ENCODE results near the gene RTRAF.

Gene RTRAF

GRCh38 chr14:52043690-52044089 is 54.3 kb downstream of the RTRAF start:
- peak; percentile 49 to 53 for DNase-seq (ENCODE audit: low read depth in 2 of 2)
- peak; percentile 67 for TF ChIP-seq CTCF (IDR thresholded peaks at IDR 0.05; ENCODE audit: low read depth, low read length)
- no peak overlapping the region for H3K4me3 ChIP-seq (replicated peaks in 1 of 2; ENCODE audit: low read depth in 2 of 2, low read length in 2 of 2)

- H3K4me3 ChIP-seq (replicated peaks in 1 of 2; ENCODE audit: low read depth in 2 of 2, low read length in 2 of 2), result no peak overlapping the region
- TF ChIP-seq CTCF (IDR thresholded peaks at IDR 0.05; ENCODE audit: low read depth, low read length), result no peak
- DNase-seq (ENCODE audit: low read depth in 2 of 2), result peak; percentile 88
Observed at GRCh38 chr14:52044791-52045522, 55.6 kb downstream of the RTRAF start.

DNA sequence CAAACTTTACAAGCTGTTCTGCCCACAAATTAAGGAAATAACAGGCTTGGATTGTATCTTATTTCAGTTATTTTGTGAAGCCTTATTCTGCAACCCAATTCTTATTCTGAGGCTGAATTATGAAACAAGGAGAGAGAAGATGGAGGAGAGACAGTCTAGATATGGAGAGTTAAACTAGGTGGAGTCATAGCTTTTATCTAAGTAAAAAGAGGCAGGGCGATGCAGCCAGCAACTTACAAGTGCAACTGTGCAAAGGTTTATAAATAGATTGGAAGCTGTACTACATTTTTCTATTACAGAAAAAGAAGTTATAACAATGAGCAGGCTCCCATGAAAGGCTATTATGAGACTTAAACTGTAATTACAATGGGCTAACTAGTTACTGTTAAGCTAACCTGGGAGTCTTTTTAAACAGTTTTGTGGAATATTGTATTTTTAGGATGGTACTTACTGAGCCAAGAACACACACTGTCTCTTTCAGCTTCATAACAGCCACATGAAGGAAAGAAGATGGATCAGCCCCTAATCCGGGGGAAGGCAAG is 57.1 kb downstream of the RTRAF start:
- TF ChIP-seq CTCF (IDR thresholded peaks at IDR 0.05; ENCODE audit: low read depth, low read length), result no peak
- H3K4me3 ChIP-seq (replicated peaks in 1 of 2; ENCODE audit: low read depth in 2 of 2, low read length in 2 of 2), result no peak overlapping the region

GRCh38 chr14:52048116-52048515 is 58.8 kb downstream of the RTRAF start:
- H3K4me3 ChIP-seq (replicated peaks in 1 of 2; ENCODE audit: low read depth in 2 of 2, low read length in 2 of 2), result no peak overlapping the region
- no peak for TF ChIP-seq CTCF (IDR thresholded peaks at IDR 0.05; ENCODE audit: low read depth, low read length)
- DNase-seq (ENCODE audit: low read depth in 2 of 2), result no peak

More for the DNA sequence above, 57.1 kb downstream of the RTRAF start:
- DNase-seq (ENCODE audit: low read depth in 2 of 2), result no peak

DNA sequence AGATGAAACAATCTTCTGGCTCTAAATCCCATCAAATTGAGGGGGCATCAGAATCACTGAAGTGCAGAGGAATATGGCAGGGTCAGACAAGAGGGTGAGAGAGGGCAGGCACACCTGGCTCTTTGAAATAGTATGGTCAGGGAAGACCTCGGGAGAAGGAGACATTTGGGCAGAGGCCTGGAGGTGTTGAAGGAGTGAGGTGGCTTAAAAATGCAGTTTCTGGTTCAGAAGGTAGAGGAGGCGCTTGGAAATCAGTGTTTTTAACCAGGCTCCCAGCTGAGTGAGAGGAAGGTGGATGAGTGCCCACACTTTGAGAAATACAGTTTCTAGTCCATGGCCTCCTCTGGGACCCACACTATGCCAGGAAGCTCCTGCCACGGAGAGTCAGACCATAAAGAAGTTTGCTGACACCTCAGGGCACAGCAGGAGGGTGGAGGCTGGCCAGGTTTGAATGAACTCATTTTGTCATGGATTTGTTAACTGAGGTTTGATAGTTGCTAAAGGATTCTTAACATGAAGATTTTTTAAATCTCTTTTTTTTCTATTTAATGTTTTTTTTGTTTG is 59.4 kb downstream of the RTRAF start:
- H3K4me3 ChIP-seq (replicated peaks in 1 of 2; ENCODE audit: low read depth in 2 of 2, low read length in 2 of 2), result no peak overlapping the region
- TF ChIP-seq CTCF (IDR thresholded peaks at IDR 0.05; ENCODE audit: low read depth, low read length), result no peak
- DNase-seq (ENCODE audit: low read depth in 2 of 2), result peak in 1 of 2 donors; percentile 54

DNA sequence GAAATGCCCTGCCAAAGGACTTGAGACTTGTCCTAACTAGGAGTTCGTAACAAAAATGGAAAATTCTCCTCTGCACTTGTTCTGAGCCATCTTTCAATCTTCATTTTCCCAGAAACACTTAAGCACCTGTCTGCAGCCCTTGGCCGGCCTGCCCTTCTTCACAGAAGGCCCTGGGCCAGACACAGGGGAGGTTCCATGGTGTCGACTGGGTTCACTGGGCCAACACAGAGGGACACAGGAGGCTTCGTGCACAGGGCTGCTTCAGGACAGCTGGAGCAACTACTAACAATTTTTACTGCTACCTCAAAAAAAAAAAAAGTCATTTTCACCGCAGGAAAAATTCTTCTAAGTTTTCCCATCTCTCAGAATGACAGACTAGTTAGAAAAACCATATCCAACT is 59.9 kb downstream of the RTRAF start:
- TF ChIP-seq CTCF (IDR thresholded peaks at IDR 0.05; ENCODE audit: low read depth, low read length), result no peak
- no peak for DNase-seq (ENCODE audit: low read depth in 2 of 2)
- H3K4me3 ChIP-seq (replicated peaks in 1 of 2; ENCODE audit: low read depth in 2 of 2, low read length in 2 of 2), result no peak overlapping the region

All from cardiac fibroblast (primary cell).